Astrocyte (in vitro differentiated cells and primary cell): ENCODE measurements around the gene SDC4.

ENCODE experiments used
- EZH2 ChIP-seq: IDR thresholded peaks from 2 replicates; pipeline ENCODE4 v1.6.1; 2012; ENCODE audit warnings: mild to moderate bottlenecking, low read length, inconsistent platforms; ENCODE audit not compliant: insufficient read depth
- TF ChIP-seq, protein P1 (sequence below): IDR thresholded peaks from 2 replicates; pipeline ENCODE4 v1.5.1; 2011; ENCODE audit warnings: low read depth, mild to moderate bottlenecking, inconsistent platforms, low read length, moderate library complexity; ENCODE audit not compliant: insufficient read depth

DNA sequence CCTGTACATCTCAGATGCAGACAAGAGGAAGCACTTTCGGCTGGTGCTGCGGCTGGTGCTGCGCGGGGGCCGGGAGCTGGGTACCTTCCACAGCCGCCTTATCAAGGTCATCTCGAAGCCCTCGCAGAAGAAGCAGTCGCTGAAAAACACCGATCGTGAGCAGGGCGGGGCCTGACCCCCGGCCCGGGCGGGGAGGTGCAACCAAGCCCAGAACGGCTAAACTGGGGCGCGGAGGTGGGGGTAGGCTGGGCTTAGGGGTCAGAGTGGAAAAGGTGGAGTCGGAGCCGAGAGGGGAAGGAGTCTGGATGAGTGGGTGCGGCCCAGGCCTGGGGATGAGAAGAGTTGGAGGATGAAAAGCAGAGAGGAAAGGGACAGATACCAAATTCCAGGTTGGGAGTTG is 36.0 kb downstream of the SDC4 start:
- TF ChIP-seq, protein P1, sequence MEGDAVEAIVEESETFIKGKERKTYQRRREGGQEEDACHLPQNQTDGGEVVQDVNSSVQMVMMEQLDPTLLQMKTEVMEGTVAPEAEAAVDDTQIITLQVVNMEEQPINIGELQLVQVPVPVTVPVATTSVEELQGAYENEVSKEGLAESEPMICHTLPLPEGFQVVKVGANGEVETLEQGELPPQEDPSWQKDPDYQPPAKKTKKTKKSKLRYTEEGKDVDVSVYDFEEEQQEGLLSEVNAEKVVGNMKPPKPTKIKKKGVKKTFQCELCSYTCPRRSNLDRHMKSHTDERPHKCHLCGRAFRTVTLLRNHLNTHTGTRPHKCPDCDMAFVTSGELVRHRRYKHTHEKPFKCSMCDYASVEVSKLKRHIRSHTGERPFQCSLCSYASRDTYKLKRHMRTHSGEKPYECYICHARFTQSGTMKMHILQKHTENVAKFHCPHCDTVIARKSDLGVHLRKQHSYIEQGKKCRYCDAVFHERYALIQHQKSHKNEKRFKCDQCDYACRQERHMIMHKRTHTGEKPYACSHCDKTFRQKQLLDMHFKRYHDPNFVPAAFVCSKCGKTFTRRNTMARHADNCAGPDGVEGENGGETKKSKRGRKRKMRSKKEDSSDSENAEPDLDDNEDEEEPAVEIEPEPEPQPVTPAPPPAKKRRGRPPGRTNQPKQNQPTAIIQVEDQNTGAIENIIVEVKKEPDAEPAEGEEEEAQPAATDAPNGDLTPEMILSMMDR: no peak
- TF ChIP-seq EZH2: no peak
